IMR-90 (cell line): ENCODE results near the gene TEX14.

ENCODE experiments used
- BHLHE40 ChIP-seq: fragments of 150-350 bp; IDR thresholded peaks from 2 replicates; pipeline ENCODE4 v1.6.1; 2016; ENCODE audit warnings: mild to moderate bottlenecking, low read depth, low read length
- CEBPB ChIP-seq: IDR thresholded peaks from 2 replicates; pipeline ENCODE4 v1.6.1; 2012; ENCODE audit warnings: low read depth, low read length, improper control_type of control experiment
- CHD1 ChIP-seq: IDR thresholded peaks from 2 replicates; pipeline ENCODE4 v1.6.1; 2012; ENCODE audit warnings: low read depth, low read length, improper control_type of control experiment
- CTCF ChIP-seq: conservative IDR thresholded peaks from 2 replicates; pipeline ENCODE4 v1.5.1; 2012; ENCODE audit warnings: mild to moderate bottlenecking, low read depth, low read length, improper control_type of control experiment
- MAFK ChIP-seq: IDR thresholded peaks from 2 replicates; pipeline ENCODE4 v1.6.1; 2012; ENCODE audit warnings: low read depth, low read length, improper control_type of control experiment
- POLR2A ChIP-seq: IDR thresholded peaks from 2 replicates; pipeline ENCODE4 v1.6.1; 2012; ENCODE audit warnings: mild to moderate bottlenecking, low read depth, low read length
- SMC3 ChIP-seq: fragments of 150-350 bp; IDR thresholded peaks from 2 replicates; pipeline ENCODE4 v1.6.1; 2016; ENCODE audit warnings: low read depth, mild to moderate bottlenecking, antibody characterized with exemption, low read length, moderate library complexity
- USF2 ChIP-seq: fragments of 150-350 bp; IDR thresholded peaks from 2 replicates; pipeline ENCODE4 v1.6.1; 2017; ENCODE audit warnings: mild to moderate bottlenecking, antibody characterized with exemption, low read length, low read depth

GRCh38 chr17:58520843-58521430 lies 170.9 kb downstream of the TEX14 start:
- TF ChIP-seq CEBPB (no peak), CTCF (peak; percentile 40), POLR2A (no peak), CHD1 (no peak), USF2 (no peak), SMC3 (no peak; the same call in 1 of the 2 replicates), BHLHE40 (no peak), MAFK (no peak)
